GM12873 (cell line): ENCODE results near the gene ARMC8.

Source experiments
- CTCF ChIP-seq: IDR thresholded peaks from 2 replicates; pipeline ENCODE4 v1.5.1; 2012; ENCODE audit warnings: low read depth, mild to moderate bottlenecking, moderate library complexity, low read length, control low read depth; ENCODE audit not compliant: insufficient read depth; ENCODE audit errors: missing control alignments

The ARMC8 gene

GRCh38 chr3:138332472-138333073, 145.5 kb downstream of the ARMC8 start:
- TF ChIP-seq CTCF: peak; percentile 53

- TF ChIP-seq CTCF: no peak
Measured at GRCh38 chr3:138334608-138335007, 147.5 kb downstream of the ARMC8 start.

GRCh38 chr3:138336454-138336999, 149.4 kb downstream of the ARMC8 start:
- no peak for TF ChIP-seq CTCF

- no peak for TF ChIP-seq CTCF
Measured at GRCh38 chr3:138338244-138338643, 151.1 kb downstream of the ARMC8 start.

GRCh38 chr3:138338811-138339210, 151.7 kb downstream of the ARMC8 start:
- no peak for TF ChIP-seq CTCF

- no peak for TF ChIP-seq CTCF
Measured at GRCh38 chr3:138340511-138340910, 153.4 kb downstream of the ARMC8 start.

- TF ChIP-seq CTCF: no peak
Measured at GRCh38 chr3:138344754-138345153, 157.7 kb downstream of the ARMC8 start.
